ENCODE measurements around the gene PTPRG.
"Not testable (repeated sequence)": the region's sequence is repeated elsewhere in the genome, so short reads cannot be mapped to it uniquely, and the experiment has no call there.

Gene PTPRG

DNA sequence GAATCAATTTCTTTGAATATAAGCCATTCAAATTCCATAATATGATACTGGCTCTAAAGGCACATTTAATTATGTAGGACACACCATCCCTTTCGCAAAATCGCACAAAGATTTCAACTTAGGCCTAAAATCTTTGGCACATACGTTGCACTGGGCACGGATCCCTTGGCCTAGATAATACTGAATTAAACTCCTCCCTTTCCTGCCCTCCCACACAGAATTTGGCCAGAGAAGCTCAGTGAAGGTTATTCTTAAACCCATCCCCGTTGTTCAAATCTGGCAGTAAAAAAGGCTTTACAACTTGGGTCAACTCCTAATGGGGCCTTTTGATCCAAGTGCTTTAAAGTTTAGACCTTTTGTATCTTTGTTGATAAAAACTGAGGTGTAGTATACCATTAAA lies 247.2 kb downstream of the PTPRG start:
- DNase-seq: no peak

DNA sequence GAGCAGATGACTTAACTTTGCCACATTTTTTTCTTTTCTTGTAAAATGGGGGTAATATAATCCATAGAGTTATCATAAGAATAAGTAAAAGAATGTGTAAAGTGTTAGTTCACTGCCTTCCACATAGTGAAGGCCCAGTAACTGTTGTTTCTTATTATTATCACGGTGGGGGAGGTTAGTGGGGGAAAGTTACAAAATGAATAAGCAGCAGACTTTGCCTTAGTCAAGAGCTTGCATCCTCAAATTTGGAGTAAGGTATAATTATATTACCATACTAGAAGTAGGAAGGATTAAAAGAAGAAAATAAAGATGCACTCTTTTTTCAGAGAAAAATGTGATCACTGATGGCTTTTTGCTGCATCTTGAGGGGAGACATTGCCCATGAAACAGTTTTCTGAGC lies 247.6 kb downstream of the PTPRG start:
- no peak for DNase-seq

DNA sequence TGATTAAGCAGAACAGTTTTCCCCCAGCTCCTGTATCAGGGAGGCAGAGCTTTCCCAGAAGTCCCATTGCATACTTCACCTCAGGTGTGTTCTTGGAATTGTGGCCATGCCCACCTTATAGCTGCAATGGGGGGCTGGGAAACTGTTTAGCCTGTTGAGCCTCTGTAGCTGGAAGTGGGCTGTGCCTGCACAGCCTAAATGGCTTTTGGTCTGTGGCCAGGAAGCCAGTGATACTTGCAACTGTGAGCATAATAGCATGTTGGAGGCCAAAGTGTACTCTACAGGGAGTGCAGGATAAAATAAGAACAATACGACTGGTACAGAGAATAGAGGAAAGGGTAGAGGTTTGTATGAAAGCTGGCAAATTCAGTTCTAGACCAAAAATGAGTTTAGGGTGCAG lies 248.5 kb downstream of the PTPRG start:
- no peak for DNase-seq

- DNase-seq: no peak
Observed at GRCh38 chr3:61810953-61811497, 249.7 kb downstream of the PTPRG start.

- DNase-seq: no peak
Observed at GRCh38 chr3:61811652-61812051, 250.3 kb downstream of the PTPRG start.

- no peak for DNase-seq
Observed at GRCh38 chr3:61812085-61812484, 250.7 kb downstream of the PTPRG start.

GRCh38 chr3:61812517-61812916 lies 251.1 kb downstream of the PTPRG start:
- DNase-seq: no peak

DNA sequence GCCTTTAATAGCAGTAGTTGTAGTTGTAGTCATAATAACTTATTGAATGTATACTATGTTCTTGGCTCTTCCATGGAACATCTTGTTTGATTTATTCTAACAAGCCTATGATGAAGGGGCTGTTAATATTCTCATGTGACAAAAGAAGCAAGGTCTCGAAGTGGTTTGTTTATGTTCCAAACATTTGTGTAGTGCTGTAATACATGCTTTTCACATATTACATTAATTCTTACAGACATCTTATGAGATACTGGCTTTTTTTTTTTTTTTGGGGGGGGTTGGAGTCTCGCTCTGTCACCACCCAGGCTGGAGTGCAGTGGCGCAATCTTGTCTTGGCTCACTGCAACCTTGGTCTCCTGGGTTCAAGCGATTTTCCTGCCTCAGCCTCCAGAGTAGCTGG lies 252.3 kb downstream of the PTPRG start:
- DNase-seq: no peak

GRCh38 chr3:61814674-61815073 lies 253.3 kb downstream of the PTPRG start:
- no peak for DNase-seq

DNA sequence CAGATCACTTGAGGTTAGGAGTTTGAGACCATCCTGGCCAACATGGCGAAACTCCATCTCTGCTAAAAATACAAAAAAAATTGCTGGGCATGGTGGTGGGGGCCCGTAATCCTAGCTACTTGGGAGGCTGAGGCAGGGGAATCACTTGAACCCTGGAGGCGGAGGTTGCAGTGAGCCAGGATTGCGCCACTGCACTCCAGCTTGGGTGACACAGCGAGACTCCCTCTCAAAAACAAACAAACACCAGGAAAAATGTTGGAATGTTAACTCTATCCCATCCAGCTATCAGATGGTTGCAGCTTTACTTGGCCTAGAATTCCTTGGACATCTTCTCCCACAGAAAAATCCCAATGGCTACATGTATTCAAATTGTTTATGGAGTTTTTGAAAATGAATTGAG lies 254.9 kb downstream of the PTPRG start:
- DNase-seq: not testable (repeated sequence)

GRCh38 chr3:61819861-61820260 lies 258.5 kb downstream of the PTPRG start:
- no peak for DNase-seq

GRCh38 chr3:61820306-61820992 lies 259.1 kb downstream of the PTPRG start:
- no peak for DNase-seq

DNA sequence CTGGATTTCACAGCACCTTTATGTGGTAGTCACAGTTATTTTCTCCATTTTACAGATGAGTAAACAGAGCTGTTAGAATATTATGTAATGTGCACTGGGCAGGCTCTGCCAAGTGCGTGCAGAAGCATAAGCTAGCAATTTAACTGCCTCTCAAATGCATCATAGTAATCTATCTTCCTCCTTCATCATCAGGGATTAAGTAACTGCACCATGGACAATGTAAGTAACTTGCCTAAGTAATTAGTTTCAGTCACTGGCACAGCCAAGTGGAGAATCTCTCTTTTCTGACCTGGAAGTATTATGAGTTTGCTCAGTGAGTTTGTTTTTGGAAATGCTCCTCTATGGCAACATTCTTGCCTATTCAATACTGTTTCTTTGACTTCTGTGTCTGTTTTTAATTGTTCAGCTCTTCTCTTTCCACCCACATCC lies 260.5 kb downstream of the PTPRG start:
- DNase-seq: no peak

- DNase-seq: no peak
Observed at GRCh38 chr3:61822588-61822987, 261.2 kb downstream of the PTPRG start.

GRCh38 chr3:61824553-61825135 lies 263.3 kb downstream of the PTPRG start:
- DNase-seq: no peak

GRCh38 chr3:61826161-61826560 lies 264.8 kb downstream of the PTPRG start:
- DNase-seq: no peak

DNA sequence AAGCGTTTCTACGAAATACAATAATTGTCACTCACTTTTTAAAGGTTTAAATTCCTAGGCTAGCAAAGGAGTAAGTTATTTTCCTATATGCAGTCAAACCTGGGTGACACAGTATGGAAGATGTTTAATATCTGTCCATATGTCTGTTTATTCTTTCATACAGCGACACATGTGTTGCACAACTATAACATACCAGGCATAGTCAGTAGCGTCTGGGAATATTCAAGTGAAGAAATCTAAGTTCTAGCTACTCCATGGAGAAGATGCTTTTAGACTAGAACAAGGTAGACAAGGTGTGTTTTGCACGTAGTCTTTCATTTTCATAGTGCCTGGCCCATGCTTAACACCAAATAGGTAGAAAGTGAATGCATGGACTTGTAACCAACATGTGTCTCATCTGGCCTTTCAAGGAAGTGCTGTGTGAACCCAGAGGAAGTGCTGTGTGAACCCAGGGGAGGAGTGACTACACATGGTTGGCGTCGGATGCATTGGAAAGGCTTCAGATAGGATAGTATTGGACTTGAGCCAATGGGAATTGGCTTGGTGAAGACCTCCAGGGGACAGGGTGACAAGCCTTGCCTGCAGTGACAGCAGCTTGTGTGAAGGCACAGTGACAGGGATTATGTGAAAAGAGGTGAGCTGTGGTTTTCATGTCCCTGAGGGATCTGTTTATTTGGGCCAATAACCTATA lies 267.0 kb downstream of the PTPRG start:
- no peak for DNase-seq

DNA sequence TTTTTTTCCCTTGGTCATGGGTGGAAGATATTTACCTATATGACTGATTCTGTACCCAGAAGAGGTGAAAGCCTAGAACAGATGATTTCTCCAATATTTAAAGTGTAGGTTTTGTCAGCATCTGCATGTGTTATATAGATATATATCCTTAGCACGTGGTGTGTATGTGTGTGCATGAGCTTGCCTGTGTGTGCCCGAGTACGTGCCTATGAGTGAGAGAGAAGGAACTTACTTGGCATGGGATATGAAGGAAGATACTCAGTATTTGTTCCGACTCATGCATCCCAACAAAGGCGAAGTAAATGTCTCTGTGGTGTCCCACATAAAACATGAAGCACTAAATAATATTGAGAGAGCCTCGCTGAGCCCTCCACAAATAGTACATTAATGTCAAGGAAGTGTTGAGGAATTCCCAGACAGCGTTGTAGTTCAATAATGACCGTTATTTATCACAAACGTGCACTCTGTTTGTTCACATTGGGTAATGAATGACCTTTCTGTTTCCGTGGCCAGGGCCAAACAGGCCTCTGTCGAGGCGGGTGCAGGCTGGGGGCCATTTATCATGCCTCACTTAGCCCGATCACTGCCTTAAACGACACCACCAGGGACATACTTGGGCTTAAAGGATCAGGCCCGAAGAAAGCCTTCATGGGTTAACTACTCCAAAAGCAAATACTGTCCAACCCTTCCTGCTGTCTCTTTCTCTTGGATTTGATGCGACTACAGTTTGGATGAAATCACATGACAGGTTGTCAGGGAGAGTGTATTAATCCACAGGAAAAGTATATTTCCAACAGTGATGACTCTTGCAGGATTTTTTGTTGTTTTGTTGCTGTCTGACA lies 267.7 kb downstream of the PTPRG start:
- DNase-seq: no peak

- no peak for DNase-seq
Observed at GRCh38 chr3:61829722-61830350, 268.5 kb downstream of the PTPRG start.

DNA sequence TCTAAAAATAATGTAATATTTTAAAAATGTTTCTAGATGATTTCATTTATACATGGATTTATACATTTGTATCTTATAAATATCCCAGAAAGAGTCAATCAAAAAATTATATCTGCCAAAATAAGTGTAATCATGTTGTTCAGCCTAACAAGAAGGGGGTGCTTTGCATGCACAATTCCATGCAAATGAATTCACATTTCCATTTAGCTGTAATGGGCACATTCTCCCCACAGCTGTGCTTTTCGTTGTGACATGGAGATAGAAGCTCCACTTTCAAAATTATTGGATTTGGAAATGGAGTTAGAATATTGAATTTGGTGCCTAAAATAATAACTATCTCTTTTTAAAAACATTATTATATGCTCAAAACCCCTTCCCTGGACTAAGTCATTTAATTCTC lies 270.6 kb downstream of the PTPRG start:
- DNase-seq: no peak

DNA sequence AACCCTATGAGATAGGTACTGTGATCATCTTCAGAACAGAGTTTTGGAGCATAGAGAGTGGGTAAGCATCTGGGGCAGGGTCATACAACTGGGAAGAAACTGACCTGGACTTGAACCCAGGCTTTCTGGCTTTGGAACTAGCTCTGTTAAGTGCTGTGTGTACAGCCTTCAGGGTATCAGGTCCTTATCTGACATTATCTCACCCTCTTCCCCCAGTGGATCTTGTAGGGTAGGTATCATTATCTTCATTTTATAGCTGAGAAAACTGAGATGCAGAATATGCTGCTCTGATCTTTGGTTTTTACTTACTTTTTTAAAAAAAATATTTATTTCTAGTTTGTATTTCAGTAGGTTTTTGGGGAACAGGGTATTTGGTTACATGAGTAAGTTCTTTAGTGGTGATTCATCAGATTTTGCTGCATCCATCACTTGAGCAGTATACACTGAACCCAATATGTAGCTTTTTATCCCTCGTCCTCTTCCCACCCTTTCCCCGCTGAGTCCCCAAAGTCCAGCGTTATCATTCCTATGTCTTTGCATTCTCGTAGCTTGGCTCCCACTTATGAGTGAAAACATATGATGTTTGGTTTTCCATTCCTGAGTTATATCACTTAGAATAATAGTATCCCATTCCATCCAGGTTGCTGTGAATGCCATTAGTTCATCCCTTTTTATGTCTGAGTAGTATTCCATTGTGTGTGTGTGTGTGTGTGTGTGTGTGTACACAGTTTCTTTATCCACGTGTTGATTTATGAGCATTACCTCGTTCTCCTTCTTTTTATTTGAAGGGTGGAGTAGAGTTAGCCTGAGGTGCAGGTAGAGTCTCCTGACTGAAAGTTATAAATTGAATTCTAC lies 271.2 kb downstream of the PTPRG start:
- DNase-seq: no peak

DNA sequence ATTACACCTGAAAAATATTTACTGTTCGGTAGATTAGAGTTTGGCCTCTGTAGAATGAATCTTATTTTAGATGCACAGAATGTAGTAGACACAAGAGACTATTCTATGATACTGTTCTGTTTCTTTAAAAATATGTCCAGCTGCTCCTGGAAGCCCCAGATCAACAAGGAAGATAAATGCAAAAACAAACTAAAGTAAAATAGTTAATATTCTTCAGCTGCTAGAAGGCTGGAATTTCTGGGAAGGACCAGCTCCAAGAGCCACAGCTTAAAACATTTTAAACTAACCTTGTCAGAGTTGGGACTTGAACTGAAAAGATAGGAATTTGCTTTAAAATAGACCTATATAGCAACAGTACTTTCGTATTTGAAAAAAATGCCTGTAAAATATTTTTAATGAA lies 277.9 kb downstream of the PTPRG start:
- no peak for DNase-seq

Measured in hematopoietic multipotent progenitor cell treated with erythropoietin and hydrocortisone succinate and interleukin-3 and kit ligand, for 8 days (in vitro differentiated cells).